Muscle of leg (tissue), 11 donors: ENCODE data around the gene TLR4. TPM values are rescaled to one million over a fixed set of nuclear protein-coding genes. Genes with fewer than 3 reads are reported as not detected.

ENCODE experiments used
- DNase-seq: peaks from one replicate; pipeline ENCODE4 v3.0.0; 2013
- H3K27ac ChIP-seq: one replicate; pipeline ENCODE4 v1.5.1; 2013; ENCODE audit warnings: mild to moderate bottlenecking, low read length, control low read depth
- H3K27me3 ChIP-seq: one replicate; pipeline ENCODE4 v1.6.1; 2013; ENCODE audit warnings: low read length; ENCODE audit not compliant: control insufficient read depth, insufficient read depth
- H3K36me3 ChIP-seq: one replicate; pipeline ENCODE4 v1.6.1; 2013; ENCODE audit warnings: low read length; ENCODE audit not compliant: control insufficient read depth, insufficient read depth
- H3K4me1 ChIP-seq: one replicate; pipeline ENCODE4 v1.6.1; 2013; ENCODE audit warnings: low read length; ENCODE audit not compliant: control insufficient read depth, insufficient read depth
- H3K4me3 ChIP-seq: one replicate; pipeline ENCODE4 v1.5.1; 2013; ENCODE audit warnings: low read length, control low read depth
- H3K9me3 ChIP-seq: replicated peaks from 2 replicates; pipeline ENCODE4 v1.6.1; 2013; ENCODE audit warnings: low read depth, low read length; ENCODE audit not compliant: control insufficient read depth
- WGBS: methylation state at CpG from one replicate; pipeline ENCODE4 v1.1.5; 2013; ENCODE audit warnings: missing lambda C conversion rate; ENCODE audit not compliant: insufficient coverage; 5-methylcytosine and 5-hydroxymethylcytosine counted together
- polyA plus RNA-seq, 8 donors: library from polyadenylated mRNA; unstranded; fragments of 120-200 nt; gene quantifications; one replicate each; pipeline versions ENCODE4 v1.2.1 to v1.2.3, GENCODE V29; 2013; ENCODE audit warnings: inconsistent platforms in 1 of 8, low replicate concordance in 1 of 8; ENCODE audit not compliant: insufficient read length in 8 of 8, insufficient read depth in 1 of 8
- total RNA-seq: library from RNA; stranded (reverse); fragments of 120-200 nt; gene quantifications from one replicate; pipeline ENCODE4 v1.2.4, GENCODE V29; 2013

The TLR4 gene
- total and polyA plus RNA-seq, 9 donors = 4.2 to 13.3 (median 6.4) TPM

DNA sequence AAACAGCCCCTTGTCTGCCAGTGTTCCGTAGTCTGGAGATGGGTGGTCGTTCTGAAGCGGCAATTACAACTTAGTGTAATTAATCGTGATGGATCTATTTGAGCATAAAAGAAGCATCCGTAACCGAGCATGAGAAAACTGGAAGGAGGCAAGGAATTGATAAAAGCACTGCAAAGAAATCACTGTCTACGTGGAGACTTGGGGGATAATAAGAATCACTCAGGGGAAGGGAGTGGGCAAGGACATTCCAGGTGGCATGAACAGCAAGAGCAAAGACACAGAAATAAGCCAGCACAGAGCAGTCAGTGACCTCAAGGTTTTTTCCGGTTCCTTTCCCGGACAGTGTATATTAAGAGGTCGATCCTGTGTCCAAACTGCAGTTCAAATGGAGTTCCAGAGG is 35.0 kb downstream of the TLR4 start:
- peaks cover 4% of the 10 kb centered on the region for H3K4me1 ChIP-seq
- H3K9me3 ChIP-seq = no peaks in the 10 kb centered on the region
- no peak overlapping the region for H3K27ac ChIP-seq
- H3K36me3 ChIP-seq = no peaks in the 10 kb centered on the region
- no peak overlapping the region for H3K4me3 ChIP-seq
- H3K27me3 ChIP-seq = no peaks in the 10 kb centered on the region
- WGBS = 87% methylated on average over 9 of the region's 10 CpGs
- DNase-seq = no peak

DNA sequence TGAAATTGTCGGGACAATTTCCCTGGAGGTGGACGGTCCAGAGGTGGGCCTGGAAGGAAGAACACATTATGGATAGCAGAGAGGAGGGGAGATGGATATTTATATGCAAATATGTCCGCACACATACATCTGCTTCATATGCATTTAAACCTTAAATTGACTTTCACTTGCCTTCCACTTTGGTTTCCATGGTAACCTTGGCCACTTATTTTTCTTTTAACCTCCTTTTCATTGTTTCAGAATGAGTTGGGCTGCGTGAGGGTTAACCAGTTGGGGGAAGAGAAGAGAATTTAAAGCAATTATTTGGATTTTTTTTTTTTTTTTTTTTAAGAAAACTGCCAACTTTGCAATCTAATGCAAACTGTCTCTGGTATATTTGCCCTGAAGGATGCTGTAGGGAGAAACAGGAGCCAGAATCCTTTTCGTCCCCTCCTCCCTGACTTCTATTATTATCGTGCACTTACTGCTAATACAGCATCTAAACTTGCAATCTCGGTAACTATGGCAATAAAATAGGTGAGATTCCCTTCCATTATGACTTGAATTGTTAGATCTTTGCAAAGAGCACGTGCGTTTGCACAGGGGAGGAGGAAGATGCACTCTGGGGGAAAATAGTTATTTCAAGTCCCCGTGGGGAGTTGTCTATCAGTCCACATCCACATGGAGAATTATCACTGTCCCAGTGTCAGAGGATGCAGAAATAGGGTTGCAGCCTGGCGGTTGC is 35.6 kb downstream of the TLR4 start:
- Histone ChIP-seq H3K4me3 (no peak overlapping the region), H3K36me3 (no peaks in the 10 kb centered on the region), H3K27me3 (peaks cover 2% of the 10 kb centered on the region), H3K4me1 (peaks cover 4% of the 10 kb centered on the region), H3K27ac (no peak overlapping the region), H3K9me3 (no peaks in the 10 kb centered on the region)
- DNase-seq = no peak
- WGBS = 57% methylated on average over 1 of the region's 11 CpGs

DNA sequence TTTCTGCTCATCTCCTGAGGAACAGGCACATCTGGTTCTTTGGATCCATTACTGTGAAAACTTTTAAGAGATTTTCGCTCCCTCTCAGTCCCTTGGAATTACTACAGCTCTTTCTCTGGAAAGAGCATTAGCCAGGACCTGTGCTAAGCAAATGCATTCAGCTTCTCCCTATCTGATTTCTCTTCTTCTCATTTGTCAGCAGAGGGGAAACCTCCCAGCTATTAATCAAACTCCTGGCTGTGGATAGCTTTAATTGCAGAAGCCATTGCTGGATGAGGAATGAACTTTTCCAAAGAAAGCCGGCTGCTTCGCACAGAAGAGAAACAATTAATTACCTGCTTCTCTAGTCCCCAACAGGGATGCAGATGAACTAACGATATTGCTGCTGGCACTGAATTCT is 37.9 kb downstream of the TLR4 start:
- peaks cover 10% of the 10 kb centered on the region for H3K4me1 ChIP-seq
- H3K27ac ChIP-seq = no peak overlapping the region
- peaks cover 15% of the 10 kb centered on the region for H3K27me3 ChIP-seq
- no peaks in the 10 kb centered on the region for H3K9me3 ChIP-seq
- WGBS = 10% methylated on average over 2 of the region's 4 CpGs
- DNase-seq = peak; percentile 89
- H3K36me3 ChIP-seq = no peaks in the 10 kb centered on the region
- no peak overlapping the region for H3K4me3 ChIP-seq

DNA sequence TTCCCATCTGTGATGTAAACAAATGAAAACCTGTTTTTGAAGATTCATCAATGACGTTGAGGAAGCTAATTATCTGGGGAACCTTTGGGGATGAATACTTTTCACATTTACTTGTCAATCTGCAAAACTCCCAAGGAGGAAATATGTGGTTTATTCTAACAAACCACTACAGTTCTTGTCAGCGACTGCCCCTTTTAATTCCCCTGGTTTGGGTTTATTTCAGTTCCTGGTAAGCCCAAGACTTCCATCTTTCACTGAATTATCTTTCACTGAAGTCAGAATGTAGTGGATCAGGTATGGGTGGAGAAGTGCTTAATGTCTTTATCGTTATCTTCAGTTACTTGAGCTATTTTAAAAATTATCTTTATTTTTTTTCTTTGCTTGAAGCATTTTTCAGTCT is 40.2 kb downstream of the TLR4 start:
- Histone ChIP-seq H3K4me1 (peaks cover 10% of the 10 kb centered on the region), H3K27ac (no peak overlapping the region), H3K4me3 (no peak overlapping the region), H3K9me3 (no peaks in the 10 kb centered on the region), H3K36me3 (no peaks in the 10 kb centered on the region), H3K27me3 (peaks cover 18% of the 10 kb centered on the region)
- no peak for DNase-seq
- no CpG with 5 or more reads among the region's 3 CpGs for WGBS

DNA sequence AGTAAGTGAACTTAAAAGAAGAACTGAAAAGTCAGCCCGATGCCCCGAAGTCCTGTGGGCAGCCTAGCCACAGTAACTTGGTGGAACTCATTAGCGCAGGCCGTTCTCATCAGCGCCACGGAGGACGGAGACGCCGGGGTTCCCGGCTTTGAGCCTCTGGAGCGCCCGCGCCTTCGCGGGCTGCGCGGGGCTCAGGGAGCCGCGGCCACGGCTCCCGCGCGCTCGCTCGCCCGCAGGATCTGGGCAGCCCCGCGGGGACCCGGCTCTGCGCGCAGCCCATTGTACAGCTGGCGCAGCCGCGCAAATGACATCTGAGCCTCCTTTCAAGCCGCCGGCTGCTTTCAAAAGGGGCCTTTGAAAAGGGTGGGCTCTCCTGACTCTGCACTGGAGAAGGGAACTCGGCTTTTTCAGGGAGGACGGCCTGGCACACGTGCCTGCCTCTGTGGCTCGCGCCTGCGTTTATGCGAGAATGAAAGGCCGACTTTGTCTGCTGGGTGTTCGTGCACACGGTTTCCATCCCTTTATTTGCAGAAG is 40.7 kb downstream of the TLR4 start:
- Histone ChIP-seq H3K4me1 (peaks cover 10% of the 10 kb centered on the region), H3K27me3 (peaks cover 18% of the 10 kb centered on the region), H3K9me3 (no peaks in the 10 kb centered on the region), H3K4me3 (peak overlapping the region; percentile 25), H3K36me3 (no peaks in the 10 kb centered on the region), H3K27ac (no peak overlapping the region)
- 2% methylated on average over 44 of the region's 46 CpGs for WGBS
- peak; percentile 27 for DNase-seq

DNA sequence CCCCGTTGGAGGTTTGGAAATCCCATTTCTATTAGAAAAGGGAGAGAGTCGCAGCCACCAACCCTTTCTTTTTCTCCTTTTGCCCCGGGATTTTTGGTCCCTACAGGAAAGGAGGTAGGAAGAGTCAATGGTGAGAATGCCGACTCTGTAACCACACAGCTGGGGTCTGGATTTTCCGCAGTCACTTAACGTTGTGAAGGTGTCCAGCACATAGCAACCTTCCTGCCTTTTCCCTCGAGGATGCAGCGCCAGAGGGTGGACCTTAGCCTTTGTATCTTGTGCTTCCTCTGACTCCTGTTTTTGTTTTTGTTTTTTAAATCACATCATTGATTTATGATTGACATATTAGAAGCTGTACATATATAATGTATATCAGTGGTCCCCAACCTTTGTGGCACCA is 41.4 kb downstream of the TLR4 start:
- H3K27ac ChIP-seq = no peak overlapping the region
- H3K36me3 ChIP-seq = no peaks in the 10 kb centered on the region
- peaks cover 18% of the 10 kb centered on the region for H3K27me3 ChIP-seq
- WGBS = 74% methylated on average over 3 of the region's 8 CpGs
- no peaks in the 10 kb centered on the region for H3K9me3 ChIP-seq
- H3K4me1 ChIP-seq = peaks cover 6% of the 10 kb centered on the region
- H3K4me3 ChIP-seq = no peak overlapping the region
- DNase-seq = no peak

DNA sequence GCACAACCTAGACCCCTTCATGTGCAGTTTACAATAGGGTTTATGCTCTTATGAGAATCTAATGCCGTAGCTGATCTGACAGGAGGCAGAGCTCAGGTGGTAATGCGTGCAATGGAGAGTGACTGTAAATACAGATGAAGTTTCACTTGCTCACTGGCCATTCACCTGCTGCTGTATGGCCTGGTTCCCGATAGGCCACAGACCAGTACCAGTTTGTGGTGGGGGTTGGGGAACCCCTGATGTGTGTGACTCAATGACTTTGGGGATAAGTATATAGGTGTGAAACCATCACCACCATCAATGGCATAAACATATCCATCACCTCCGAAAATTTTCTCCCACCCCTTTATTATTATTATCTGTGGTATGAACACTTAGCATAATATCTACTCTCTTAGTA is 42.1 kb downstream of the TLR4 start:
- no peak overlapping the region for H3K4me3 ChIP-seq
- WGBS = no CpG with 5 or more reads among the region's 4 CpGs

DNA sequence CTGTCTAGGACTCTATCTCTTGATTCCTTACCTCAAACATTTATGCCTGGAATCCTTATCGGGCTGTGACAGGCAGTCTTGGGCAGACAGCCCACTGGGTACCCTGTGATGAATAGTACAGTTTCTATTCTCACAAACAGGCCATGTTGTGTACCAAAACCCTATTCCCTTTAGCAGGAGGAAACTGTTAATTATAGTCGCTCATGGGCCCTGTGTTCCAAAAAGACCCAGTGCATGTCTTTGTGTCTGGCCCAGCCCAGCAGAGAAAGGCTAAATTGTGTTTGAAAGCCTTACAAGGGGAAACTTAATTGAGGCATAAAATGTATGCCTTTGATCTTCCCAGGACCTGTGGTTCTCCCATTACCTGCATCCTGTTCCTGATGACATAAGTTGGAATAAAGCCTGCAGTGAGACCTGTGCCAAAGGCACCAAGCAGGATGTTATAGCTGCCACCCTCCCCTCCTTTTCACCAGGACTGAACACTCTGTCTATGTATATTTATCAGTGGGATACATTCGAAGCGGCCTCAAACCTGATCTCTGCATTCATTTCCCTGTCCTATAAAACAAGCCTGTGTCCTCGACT is 43.3 kb downstream of the TLR4 start:
- Histone ChIP-seq H3K27me3 (peaks cover 18% of the 10 kb centered on the region), H3K27ac (no peak overlapping the region), H3K4me3 (no peak overlapping the region), H3K36me3 (no peaks in the 10 kb centered on the region), H3K9me3 (no peaks in the 10 kb centered on the region), H3K4me1 (peaks cover 6% of the 10 kb centered on the region)
- WGBS = 69% methylated on average over 5 of the region's 5 CpGs
- DNase-seq = no peak

More for the DNA sequence above, 42.1 kb downstream of the TLR4 start:
- peaks cover 6% of the 10 kb centered on the region for H3K4me1 ChIP-seq
- peaks cover 18% of the 10 kb centered on the region for H3K27me3 ChIP-seq
- H3K36me3 ChIP-seq = no peaks in the 10 kb centered on the region
- no peak overlapping the region for H3K27ac ChIP-seq
- no peaks in the 10 kb centered on the region for H3K9me3 ChIP-seq
- DNase-seq = no peak

DNA sequence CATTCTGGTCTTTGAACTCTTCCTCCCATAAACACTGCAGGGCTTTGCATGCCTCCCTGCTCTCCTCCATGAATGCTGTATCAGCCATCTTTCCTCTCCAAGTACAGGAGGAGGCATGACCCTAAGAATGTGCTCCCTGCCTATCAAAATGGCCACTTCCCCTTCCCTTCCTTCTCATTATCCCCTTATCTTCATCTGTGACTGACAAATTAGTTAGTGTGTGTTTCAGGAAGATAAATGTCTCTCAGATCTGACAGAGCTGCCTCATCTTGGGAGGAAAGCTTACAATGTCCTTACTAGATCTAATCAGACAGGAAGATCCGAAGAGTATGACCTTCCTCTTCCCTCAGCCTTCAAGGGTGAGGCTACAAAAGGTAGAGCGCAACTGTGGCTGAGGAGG is 46.2 kb downstream of the TLR4 start:
- Histone ChIP-seq H3K27me3 (peaks cover 12% of the 10 kb centered on the region), H3K4me3 (no peak overlapping the region), H3K9me3 (no peaks in the 10 kb centered on the region), H3K4me1 (peaks cover 3% of the 10 kb centered on the region), H3K27ac (no peak overlapping the region), H3K36me3 (no peaks in the 10 kb centered on the region)
- whole genome bisulfite sequencing = no CpG with 5 or more reads among the region's 2 CpGs
- DNase-seq = no peak

DNA sequence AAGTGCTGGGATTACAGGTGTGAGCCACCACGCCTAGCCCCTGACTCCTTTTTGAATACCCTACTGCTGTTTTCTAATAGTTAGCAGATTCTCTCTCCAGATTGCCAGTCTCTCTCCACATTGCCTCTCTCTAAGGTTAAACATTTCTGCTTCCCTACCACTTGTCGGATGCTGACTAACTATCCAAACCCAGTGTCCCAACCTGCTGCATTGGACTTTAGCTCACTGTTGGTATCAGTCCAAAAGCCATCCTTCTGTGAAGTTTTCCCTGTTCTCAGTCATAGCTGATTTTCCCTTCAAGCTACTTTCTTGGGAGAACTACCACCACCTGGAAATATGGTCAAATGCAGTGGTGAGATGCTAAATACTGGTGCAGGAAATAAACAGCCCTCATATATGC is 48.7 kb downstream of the TLR4 start:
- no peak overlapping the region for H3K27ac ChIP-seq
- H3K36me3 ChIP-seq = no peaks in the 10 kb centered on the region
- no peak for DNase-seq
- H3K4me3 ChIP-seq = no peak overlapping the region
- WGBS = 89% methylated on average over 2 of the region's 2 CpGs
- no peaks in the 10 kb centered on the region for H3K4me1 ChIP-seq
- H3K9me3 ChIP-seq = no peaks in the 10 kb centered on the region
- H3K27me3 ChIP-seq = no peaks in the 10 kb centered on the region
